ENCODE data around the gene CCT4. TPM values are rescaled to one million over a fixed set of nuclear protein-coding genes. Genes with fewer than 3 reads are reported as not detected.
A peak's percentile ranks its signal among the peaks of the same experiment; 100 is the strongest.
"Not testable (repeated sequence)": the region's sequence is repeated elsewhere in the genome, so short reads cannot be mapped to it uniquely, and the experiment has no call there.

Gene CCT4
- total RNA-seq, 1 donor from 2014 or later = 148 TPM

DNA sequence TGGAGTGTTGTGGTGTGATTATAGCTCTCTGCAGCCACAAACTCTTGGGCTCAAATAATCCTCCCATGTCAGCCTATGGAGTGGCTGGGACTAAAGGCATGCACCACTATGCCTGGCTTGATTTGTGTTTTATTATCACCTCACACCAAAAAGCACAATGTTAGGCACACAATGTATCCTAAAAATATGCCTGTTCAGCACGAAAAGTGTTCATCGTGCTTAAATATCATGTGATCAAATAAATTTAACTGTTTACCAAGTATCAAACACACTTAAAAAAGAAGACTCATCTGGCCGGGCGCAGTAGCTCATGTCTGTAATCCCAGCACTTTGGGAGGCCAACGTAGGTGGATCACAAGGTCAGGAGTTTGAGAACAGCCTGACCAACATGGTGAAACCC, 5.6 kb downstream of the CCT4 start:
- no peak for DNase-seq (ENCODE audit: low read depth)

DNA sequence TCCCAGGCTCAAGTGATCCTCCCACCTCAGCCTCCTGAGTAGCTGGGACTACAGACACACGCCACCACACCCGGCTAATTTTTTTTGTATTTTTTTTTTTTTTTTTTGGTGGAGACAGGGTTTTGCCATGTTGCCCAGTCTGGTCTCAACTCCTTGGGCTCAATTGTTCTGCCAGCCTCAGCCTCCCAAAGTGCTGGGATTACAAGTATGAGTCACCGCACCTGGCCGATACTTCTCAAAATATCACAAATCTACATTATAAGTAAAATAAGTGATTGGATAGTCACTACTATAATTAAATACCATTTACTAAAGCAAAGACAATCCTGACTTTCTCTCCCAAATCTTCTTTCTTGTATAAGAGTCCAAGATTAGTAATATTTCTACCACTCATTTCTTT, 9.1 kb downstream of the CCT4 start:
- DNase-seq (ENCODE audit: low read depth) = not testable (repeated sequence)

DNA sequence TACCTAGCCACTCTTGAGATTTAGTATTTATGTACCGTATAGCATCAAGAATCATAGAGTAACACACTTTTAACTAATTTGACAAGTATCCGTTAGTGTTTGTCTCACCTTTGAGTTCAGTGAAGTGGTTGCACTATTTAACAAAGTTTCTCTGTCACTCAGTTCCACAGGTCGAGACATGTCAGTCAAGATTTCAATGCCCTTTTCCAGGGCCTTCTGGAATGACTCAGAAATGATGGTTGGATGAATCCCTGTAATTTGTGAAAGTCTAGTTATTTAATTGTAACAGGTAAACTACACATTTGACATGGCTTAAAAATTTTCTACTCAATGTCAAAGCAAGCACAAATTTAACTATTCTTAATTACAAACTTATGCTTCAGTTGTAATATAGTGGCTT, 9.7 kb downstream of the CCT4 start:
- DNase-seq (ENCODE audit: low read depth) = no peak

DNA sequence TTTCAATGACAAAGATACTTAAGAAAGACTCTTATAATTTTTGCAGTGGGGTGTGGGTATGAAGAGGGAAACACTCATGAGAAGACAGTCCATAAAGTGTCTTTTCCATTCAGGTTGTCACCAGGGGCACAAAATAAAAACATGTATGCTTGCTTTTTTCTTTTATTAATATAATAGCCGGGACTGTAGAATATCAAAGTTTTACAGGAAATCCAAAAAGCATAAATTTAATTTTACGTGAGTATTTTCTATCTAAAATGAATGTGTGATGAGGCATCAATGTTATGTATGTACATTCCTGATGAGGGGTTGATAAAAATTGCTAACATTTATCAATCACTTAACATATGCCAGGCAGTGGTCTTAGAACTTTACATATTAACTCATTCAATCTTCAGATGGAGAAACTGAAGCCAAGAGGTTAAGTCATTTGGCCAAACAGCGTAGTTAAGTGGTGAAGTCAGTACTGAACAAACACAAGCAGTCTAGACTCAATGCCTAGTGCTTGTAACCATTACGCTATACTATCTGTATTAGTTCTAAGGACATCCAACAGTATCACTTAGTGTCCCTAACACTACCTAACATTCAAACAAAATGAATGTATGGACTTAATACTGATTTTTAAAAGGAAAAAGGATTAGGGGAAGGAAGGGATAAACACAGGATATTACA, 10.7 kb downstream of the CCT4 start:
- no peak for DNase-seq (ENCODE audit: low read depth)

DNA sequence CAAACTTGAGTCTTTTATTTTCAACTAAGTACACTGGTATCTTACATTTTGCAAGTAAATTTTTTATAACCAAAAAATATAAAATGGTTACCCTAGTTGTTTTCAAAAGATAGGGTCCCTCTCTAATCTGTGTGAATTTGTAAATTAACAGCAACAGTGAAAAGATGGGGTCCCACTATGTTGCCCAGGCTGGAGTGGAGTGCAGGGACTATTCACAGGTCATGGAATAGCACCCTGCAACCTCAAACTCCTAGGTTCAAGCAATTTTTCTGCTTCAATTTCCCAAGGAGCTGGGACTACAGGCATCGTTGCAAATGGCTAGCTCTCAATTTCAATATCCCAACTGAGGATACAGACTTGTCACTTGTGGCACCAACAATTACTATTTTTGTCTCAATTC, 12.1 kb downstream of the CCT4 start:
- no peak for DNase-seq (ENCODE audit: low read depth)

DNA sequence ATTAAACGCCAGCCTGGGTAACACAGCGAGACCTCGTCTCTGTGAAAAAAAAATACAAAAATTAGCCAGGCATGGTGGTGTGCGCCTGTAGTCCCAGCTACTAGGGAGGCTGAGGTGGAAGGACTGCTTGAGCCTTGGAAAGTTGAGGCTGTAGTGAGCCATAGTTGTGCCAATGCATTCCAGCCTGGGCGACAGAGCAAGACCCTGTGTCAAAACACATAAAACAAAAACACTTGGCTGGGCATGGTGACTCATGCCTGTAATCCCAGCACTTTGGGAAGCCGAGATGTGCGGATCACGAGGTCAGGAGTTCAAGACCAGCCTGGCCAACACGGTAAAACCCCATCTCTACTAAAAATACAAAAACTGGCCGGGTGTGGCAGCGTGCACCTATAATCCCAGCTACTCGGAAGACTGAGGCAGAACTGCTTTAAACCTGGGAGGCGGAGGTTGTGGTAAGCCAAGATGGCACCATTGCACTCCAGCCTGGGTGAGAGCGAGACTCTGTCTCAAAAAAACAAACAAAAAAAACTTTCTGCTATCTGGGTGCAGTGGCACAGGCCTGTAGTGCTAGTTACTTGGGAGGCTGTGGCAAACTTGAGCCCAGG, 21.9 kb downstream of the CCT4 start:
- not testable (repeated sequence) for DNase-seq (ENCODE audit: low read depth)

DNA sequence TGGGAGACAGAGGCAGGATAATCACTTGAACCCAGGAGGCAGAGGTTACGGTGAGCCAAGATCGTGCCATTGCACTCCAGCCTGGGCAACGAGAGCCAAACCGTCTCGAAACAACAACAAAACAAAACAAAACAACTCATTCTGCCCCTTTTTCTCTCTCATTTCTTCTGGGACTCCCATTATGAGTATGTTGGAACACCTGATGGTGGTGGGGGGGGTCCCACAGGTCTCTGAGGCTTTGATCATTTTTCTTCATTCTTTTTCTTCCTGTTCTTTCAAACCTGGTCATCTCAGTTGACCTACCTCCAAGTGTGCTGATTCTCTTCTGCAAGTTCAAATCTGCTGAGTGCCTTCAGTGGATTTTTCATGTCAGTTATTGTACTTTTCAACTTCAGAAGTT, 26.4 kb downstream of the CCT4 start:
- no peak for DNase-seq (ENCODE audit: low read depth)

DNA sequence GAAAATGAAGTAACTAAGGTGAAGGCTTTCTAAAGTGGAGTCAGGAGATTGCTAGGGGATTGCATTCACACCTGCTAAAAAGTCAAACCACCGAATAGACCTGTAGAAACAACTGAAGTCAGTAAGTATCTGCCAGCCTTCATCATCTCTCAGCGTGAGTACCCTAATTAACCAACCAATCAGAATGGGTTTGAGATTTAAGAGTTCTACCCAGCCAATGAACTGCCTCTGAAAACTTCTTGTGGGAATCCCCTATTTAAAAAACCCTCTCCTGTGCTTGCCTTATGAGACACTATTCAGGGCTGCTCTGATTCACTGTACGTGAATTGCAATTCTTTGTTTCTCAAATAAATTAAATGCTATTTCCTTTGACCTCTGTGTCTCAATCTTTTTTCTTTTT, 31.2 kb downstream of the CCT4 start:
- no peak for DNase-seq (ENCODE audit: low read depth)

DNA sequence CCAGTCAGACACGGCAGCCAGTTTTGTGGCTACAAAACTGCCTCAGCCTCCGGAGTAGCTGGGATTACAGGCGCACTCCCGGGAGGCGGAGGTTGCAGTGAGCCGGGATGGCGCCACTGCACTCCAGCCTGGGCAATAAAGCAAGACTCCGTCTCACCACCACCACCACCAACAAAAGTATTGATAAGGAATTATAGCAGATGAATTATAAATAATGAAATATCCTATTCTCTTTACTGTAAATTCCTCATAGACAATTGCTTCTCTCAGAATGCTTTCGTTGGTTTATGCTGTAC, 33.2 kb downstream of the CCT4 start:
- no peak for DNase-seq (ENCODE audit: low read depth)

DNA sequence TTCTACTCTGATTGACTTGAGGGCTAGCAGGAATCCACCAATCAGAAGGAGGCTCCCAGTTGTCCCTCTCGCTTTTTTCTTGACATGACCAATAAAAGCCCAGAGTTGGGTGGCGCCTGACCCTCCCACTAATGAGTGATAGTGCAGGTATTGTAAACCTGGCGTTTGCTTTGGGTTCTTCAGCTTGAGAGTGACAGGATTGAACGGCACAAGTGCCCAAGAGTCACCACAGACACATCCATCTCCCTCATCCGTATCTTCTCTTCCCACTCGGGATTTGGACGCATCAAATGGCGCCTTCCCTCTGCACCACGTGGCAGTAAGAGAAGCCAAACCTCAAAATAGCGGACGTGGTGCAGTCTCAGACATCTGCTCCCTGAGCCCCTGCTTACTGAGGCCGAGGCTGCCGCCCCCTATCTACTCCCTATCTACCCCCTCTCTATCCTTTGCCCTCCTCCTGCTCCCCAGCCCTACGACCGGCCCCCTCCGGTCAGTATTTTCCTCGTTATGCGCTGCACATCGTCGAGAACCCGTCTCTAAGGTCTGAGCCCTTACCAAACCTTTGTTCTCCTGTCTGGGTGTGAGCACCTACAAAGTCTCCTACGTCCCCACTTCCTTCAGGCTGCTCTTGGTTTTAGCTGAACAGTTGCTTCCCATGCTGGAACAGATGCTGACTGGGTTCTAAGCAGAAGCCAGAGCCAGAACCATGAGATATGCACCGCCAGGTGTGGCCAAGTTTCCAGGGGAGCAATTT, 33.7 kb downstream of the CCT4 start:
- peak; percentile 98 for DNase-seq (ENCODE audit: low read depth)

DNA sequence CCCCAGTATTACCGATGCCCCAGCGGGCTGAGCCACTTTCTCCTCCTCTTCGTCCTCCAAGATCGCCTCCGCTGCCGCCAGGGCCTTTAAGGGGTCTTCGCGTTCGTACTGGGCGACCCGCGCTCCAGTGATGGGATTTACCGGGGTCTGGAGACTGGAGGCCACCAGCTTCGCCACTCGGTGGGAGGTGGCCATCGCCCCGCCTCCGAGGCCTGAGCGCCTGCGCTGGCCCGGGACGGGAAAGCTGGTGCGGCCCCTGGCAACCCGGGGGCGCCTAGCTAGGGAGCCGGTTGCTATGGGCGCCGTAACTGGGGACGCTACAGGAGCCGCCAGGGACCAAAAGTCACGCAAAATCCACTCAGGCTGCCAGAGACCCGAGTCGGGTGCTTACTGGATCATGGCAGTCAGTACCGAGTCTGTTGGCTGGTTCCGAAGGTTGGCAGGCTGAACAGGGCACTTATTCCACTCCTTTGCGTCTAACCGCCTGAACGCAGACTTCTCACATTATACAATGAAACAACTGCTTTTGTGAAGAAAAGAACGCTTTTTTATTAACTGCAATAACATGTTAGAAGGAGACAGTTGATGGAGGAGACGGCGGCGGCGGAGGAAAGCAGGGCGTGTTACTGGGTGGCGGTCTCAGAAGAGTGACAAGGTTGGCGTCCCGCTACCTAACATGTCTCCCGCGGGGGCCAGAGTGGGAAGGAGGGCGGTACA, 34.5 kb downstream of the CCT4 start, which contains the start of gene FAM161A:
Gene FAM161A, minus strand, starts transcription at position 214 of the 717 bp plus-strand sequence. Its CDS starts 19 bp downstream, at position 195.
- DNase-seq (ENCODE audit: low read depth) = peak; percentile 94

DNA sequence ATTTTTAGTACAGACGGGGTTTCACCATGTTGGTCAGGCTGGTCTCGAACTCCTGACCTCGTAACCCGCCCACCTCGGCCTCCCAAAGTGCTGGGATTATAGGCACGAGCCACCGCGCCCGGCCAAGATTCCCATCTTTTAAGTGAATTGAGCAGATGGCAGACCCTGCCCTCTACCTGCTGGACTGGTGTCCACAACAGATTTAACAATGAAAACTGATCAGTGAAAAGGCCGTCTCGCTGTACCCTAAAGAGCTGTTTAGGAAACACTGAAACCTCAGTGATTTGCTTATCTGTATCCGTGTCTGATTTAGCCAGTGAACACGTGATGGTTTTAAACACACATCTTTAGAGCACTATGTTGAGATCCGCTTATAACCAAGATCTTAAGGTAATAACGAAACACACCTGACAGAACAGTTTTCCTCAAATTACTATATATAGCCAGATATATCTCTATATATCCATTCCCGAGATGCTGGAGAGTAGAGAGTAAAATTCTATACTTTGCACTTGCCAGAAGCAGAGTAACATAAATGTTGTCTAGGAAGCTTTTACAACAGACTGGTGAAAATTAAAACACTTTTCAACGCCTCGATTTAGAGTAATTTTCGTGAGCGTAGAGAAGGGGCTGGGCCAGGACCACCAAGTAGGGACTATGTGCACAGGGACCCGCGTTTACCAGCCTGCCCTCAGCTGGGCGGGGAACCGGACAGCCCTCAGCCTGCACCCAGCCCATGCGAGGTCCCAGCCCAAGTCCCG, 35.2 kb downstream of the CCT4 start:
- peak; percentile 7 for DNase-seq (ENCODE audit: low read depth)

DNA sequence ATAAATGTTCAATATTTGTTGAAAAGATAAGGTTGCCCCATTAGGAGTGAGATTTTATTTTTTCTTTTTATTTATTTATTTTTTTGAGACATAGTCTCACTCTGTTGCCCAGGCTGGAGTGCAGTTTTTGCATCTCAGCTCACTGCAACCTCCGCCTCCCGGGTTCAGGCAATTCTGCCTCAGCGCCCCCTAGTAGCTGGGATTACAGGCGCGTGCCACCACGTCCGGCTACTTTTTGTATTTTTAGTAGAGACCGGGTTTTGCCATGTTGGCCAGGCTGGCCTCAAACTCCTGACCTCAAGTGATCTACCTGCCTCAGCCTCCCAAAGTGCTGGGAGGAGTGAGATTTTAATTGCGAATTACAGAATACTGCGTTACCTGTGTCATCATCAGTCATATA, 37.2 kb downstream of the CCT4 start:
- not testable (repeated sequence) for DNase-seq (ENCODE audit: low read depth)

DNA sequence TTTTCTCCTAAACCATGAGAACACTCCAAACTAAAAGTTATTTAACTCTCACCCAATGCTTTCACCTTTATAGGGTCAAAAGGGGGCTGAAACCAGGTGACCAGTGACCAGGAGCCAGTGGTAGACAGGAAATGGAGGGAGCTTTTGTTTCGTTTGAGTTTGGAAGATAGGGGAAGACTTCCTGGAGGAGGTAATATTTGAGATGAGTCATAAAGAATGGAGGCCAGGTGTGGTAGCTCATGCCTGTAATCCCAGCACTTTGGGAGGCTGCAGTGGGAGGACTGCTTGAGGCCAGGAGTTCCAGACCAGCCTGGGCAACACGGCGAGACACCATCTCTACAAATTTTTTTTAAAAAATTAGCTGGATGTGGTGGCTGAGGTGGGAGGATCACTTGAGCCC, 43.1 kb downstream of the CCT4 start:
- no peak for DNase-seq (ENCODE audit: low read depth)

DNA sequence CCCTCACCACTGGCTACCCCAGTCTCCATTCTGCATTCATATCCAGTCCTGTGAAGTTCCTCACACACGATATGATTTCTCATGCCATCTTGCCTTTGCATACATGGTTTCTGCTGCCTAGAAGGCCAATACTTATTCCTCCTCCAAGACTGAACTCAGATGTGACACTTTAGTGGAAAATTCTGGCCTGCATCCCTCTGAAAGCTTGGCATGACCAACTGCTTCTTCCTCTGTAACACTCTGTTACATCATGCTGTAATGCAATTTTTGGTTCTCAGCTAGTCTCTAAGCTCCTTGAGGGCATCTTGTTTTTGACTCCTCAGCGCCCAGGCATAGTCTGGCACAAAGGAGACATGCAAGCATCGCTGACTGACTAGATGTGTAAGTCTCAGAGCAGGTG, 47.2 kb downstream of the CCT4 start:
- no peak for DNase-seq (ENCODE audit: low read depth)

DNA sequence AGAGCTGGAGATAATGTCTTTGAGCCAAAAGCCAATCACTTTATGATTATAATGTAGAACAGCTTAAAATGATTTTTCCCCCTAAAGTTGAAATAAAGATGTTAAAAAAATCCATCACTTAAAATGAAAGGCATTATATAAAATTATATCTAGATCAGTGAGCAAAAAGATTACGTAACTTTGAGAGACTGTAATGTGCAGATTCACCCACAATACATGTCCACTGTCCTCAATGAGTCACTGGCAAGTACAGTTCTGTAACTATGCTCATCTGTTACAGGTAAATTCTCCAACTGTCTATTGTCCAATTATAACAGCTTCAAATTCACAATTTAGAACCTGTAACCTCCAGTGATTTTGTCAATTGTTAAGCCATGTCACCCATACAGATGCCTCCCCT, 53.6 kb downstream of the CCT4 start:
- DNase-seq (ENCODE audit: low read depth) = no peak

DNA sequence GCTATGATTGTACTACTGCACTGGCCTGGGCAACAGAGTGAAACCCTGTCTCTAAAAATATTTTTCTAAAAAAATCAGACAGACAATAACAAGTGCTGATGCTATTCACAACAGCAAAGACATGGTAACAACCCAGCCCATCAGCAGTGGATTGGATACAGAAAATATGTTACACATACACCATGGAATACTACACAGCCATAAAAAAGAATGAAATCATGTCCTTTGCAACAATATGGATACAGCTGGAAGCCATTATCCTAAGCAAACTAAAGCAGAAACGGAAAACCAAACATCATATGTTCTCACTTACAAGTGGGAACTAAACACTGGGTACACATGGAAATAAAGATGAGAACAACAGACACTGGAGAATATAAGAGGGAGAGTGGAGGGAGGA, 54.5 kb downstream of the CCT4 start:
- DNase-seq (ENCODE audit: low read depth) = no peak

DNA sequence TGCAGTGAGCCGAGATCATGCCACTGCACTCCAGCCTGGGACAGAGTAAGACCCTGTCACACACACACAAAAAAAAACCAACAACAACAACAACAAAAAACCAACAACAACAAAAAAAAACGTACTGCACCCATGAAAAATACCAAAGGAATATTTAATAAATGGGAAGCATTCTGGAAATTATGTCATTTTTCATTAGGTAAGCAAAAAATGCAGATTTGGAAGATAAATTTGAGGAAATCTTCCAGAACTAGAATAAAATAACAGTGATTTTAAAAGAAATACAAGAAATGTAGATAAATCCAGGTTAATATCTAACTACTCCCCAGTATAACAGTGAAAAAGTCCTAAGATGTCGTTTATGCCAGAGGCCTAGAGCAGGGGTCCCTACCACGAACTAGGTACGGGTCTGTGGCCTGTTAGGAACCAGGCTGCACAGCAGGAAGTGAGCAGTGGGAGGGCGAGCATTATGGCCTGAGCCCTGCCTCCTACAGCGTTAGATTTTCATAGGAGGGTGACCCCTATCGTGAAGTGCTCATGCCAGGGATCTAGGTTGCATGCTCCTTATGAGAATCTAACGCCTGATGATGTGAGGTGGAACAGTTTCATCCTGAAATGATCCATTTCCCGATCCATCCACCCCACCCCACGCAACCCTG, 56.1 kb downstream of the CCT4 start:
- DNase-seq (ENCODE audit: low read depth) = no peak

DNA sequence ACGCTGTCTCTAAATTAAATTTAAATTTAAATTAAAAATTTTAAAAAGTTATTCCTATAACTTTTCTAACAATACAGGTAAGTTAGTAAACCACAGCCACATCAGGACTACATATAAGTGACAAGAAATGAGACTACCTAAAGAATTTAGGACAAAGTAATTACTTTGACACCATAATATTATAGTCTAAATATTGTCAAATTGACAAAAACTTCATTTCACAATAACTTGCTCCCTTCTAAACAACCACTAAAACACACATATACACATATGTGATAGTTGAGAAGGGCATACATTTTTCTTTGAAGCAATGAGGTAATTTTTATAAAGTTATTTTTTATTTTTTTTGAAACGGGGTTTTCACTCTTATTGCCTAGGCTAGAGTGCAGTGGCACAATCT, 66.2 kb downstream of the CCT4 start:
- no peak for DNase-seq (ENCODE audit: low read depth)

Data from myocyte (in vitro differentiated cells).